Activated T-helper 17 cell treated with anti-CD3 and anti-CD28 coated beads, Interleukin-2, amount 50 U/mL, for 72 hours (primary cell): Measurements from ENCODE around the gene SNX13. TPM values are rescaled to one million over a fixed set of nuclear protein-coding genes. Genes with fewer than 3 reads are reported as not detected.

Experiments used
- ATAC-seq: fragments of 150-1000 bp; cut with Tn5 transposase; replicated peaks from 2 replicates; pipeline ENCODE4 v1.10.0; 2021; ENCODE audit warnings: mild to moderate bottlenecking, moderate library complexity
- H3K27ac Mint-ChIP-seq: one replicate; pipeline ENCODE4 v1.8.0; 2022; ENCODE audit warnings: mixed read lengths
- H3K27me3 Mint-ChIP-seq: one replicate; pipeline ENCODE4 v1.8.0; 2022; ENCODE audit warnings: mixed read lengths
- H3K36me3 Mint-ChIP-seq: one replicate; pipeline ENCODE4 v1.8.0; 2022; ENCODE audit warnings: low read depth, mild to moderate bottlenecking, mixed read lengths
- H3K4me1 Mint-ChIP-seq: one replicate; pipeline ENCODE4 v1.8.0; 2022; ENCODE audit warnings: mixed read lengths
- H3K4me3 Mint-ChIP-seq: one replicate; pipeline ENCODE4 v1.8.0; 2022; ENCODE audit warnings: mild to moderate bottlenecking, mixed read lengths
- H3K9me3 Mint-ChIP-seq: one replicate; pipeline ENCODE4 v1.8.0; 2022; ENCODE audit warnings: mixed read lengths
- total RNA-seq, 2 donors: library from RNA; stranded (reverse); gene quantifications; one replicate each; pipeline ENCODE4 v1.2.3, GENCODE V29; 2022

Gene SNX13
- total RNA-seq, 2 donors from 2014 or later: 20.6 to 23.5 TPM

GRCh38 chr7:17781491-17782215, 158.6 kb downstream of the SNX13 start:
- Mint-ChIP-seq H3K4me1 (no peaks in the 10 kb centered on the region), H3K27me3 (no peaks in the 10 kb centered on the region), H3K36me3 (no peaks in the 10 kb centered on the region), H3K27ac (no peak overlapping the region), H3K4me3 (no peak overlapping the region), H3K9me3 (no peaks in the 10 kb centered on the region)
- ATAC-seq: no peak

GRCh38 chr7:17779381-17779780, 160.9 kb downstream of the SNX13 start:
- no peak overlapping the region for H3K27ac Mint-ChIP-seq
- ATAC-seq: no peak
- H3K36me3 Mint-ChIP-seq: no peaks in the 10 kb centered on the region
- no peaks in the 10 kb centered on the region for H3K9me3 Mint-ChIP-seq
- no peaks in the 10 kb centered on the region for H3K27me3 Mint-ChIP-seq
- no peaks in the 10 kb centered on the region for H3K4me1 Mint-ChIP-seq
- no peak overlapping the region for H3K4me3 Mint-ChIP-seq

- ATAC-seq: no peak
- Mint-ChIP-seq H3K36me3 (no peaks in the 10 kb centered on the region), H3K27ac (no peak overlapping the region), H3K4me1 (no peaks in the 10 kb centered on the region), H3K27me3 (no peaks in the 10 kb centered on the region), H3K9me3 (no peaks in the 10 kb centered on the region), H3K4me3 (no peak overlapping the region)
Measured at GRCh38 chr7:17774716-17775288, 165.5 kb downstream of the SNX13 start.

GRCh38 chr7:17774248-17774647, 166.0 kb downstream of the SNX13 start:
- no peaks in the 10 kb centered on the region for H3K4me1 Mint-ChIP-seq
- ATAC-seq: no peak
- no peak overlapping the region for H3K27ac Mint-ChIP-seq
- no peaks in the 10 kb centered on the region for H3K9me3 Mint-ChIP-seq
- no peaks in the 10 kb centered on the region for H3K36me3 Mint-ChIP-seq
- no peak overlapping the region for H3K4me3 Mint-ChIP-seq
- no peaks in the 10 kb centered on the region for H3K27me3 Mint-ChIP-seq

GRCh38 chr7:17773289-17773626, 167.0 kb downstream of the SNX13 start:
- no peak overlapping the region for H3K4me3 Mint-ChIP-seq
- H3K4me1 Mint-ChIP-seq: no peaks in the 10 kb centered on the region
- H3K27ac Mint-ChIP-seq: no peak overlapping the region
- no peaks in the 10 kb centered on the region for H3K27me3 Mint-ChIP-seq
- peak; percentile 55 for ATAC-seq
- H3K36me3 Mint-ChIP-seq: no peaks in the 10 kb centered on the region
- H3K9me3 Mint-ChIP-seq: no peaks in the 10 kb centered on the region

GRCh38 chr7:17772581-17773288, 167.6 kb downstream of the SNX13 start:
- Mint-ChIP-seq H3K9me3 (no peaks in the 10 kb centered on the region), H3K27ac (no peak overlapping the region), H3K36me3 (no peaks in the 10 kb centered on the region), H3K27me3 (no peaks in the 10 kb centered on the region), H3K4me3 (no peak overlapping the region), H3K4me1 (no peaks in the 10 kb centered on the region)
- no peak for ATAC-seq

GRCh38 chr7:17771901-17772408, 168.3 kb downstream of the SNX13 start:
- Mint-ChIP-seq H3K4me1 (no peaks in the 10 kb centered on the region), H3K36me3 (no peaks in the 10 kb centered on the region), H3K4me3 (no peak overlapping the region), H3K9me3 (no peaks in the 10 kb centered on the region), H3K27ac (no peak overlapping the region), H3K27me3 (no peaks in the 10 kb centered on the region)
- no peak for ATAC-seq

GRCh38 chr7:17770710-17771375, 169.5 kb downstream of the SNX13 start:
- no peak overlapping the region for H3K27ac Mint-ChIP-seq
- H3K4me1 Mint-ChIP-seq: no peaks in the 10 kb centered on the region
- H3K9me3 Mint-ChIP-seq: no peaks in the 10 kb centered on the region
- no peaks in the 10 kb centered on the region for H3K36me3 Mint-ChIP-seq
- H3K4me3 Mint-ChIP-seq: no peak overlapping the region
- no peaks in the 10 kb centered on the region for H3K27me3 Mint-ChIP-seq
- no peak for ATAC-seq

GRCh38 chr7:17769918-17770317, 170.4 kb downstream of the SNX13 start:
- H3K4me1 Mint-ChIP-seq: no peaks in the 10 kb centered on the region
- H3K4me3 Mint-ChIP-seq: no peak overlapping the region
- no peaks in the 10 kb centered on the region for H3K36me3 Mint-ChIP-seq
- no peak overlapping the region for H3K27ac Mint-ChIP-seq
- H3K27me3 Mint-ChIP-seq: no peaks in the 10 kb centered on the region
- ATAC-seq: peak; percentile 61
- no peaks in the 10 kb centered on the region for H3K9me3 Mint-ChIP-seq

- H3K4me3 Mint-ChIP-seq: no peak overlapping the region
- no peaks in the 10 kb centered on the region for H3K27me3 Mint-ChIP-seq
- ATAC-seq: no peak
- no peak overlapping the region for H3K27ac Mint-ChIP-seq
- H3K36me3 Mint-ChIP-seq: no peaks in the 10 kb centered on the region
- H3K9me3 Mint-ChIP-seq: no peaks in the 10 kb centered on the region
- no peaks in the 10 kb centered on the region for H3K4me1 Mint-ChIP-seq
Measured at GRCh38 chr7:17758008-17758407, 182.3 kb downstream of the SNX13 start.

GRCh38 chr7:17746020-17746530, 194.2 kb downstream of the SNX13 start:
- no peak overlapping the region for H3K27ac Mint-ChIP-seq
- H3K36me3 Mint-ChIP-seq: no peaks in the 10 kb centered on the region
- H3K9me3 Mint-ChIP-seq: no peaks in the 10 kb centered on the region
- no peak for ATAC-seq
- no peaks in the 10 kb centered on the region for H3K27me3 Mint-ChIP-seq
- no peaks in the 10 kb centered on the region for H3K4me1 Mint-ChIP-seq
- H3K4me3 Mint-ChIP-seq: no peak overlapping the region

GRCh38 chr7:17745610-17746009, 194.7 kb downstream of the SNX13 start:
- ATAC-seq: no peak
- H3K27me3 Mint-ChIP-seq: no peaks in the 10 kb centered on the region
- H3K27ac Mint-ChIP-seq: no peak overlapping the region
- H3K36me3 Mint-ChIP-seq: no peaks in the 10 kb centered on the region
- no peaks in the 10 kb centered on the region for H3K9me3 Mint-ChIP-seq
- H3K4me3 Mint-ChIP-seq: no peak overlapping the region
- H3K4me1 Mint-ChIP-seq: no peaks in the 10 kb centered on the region

GRCh38 chr7:17743316-17743715, 197.0 kb downstream of the SNX13 start:
- Mint-ChIP-seq H3K4me1 (no peaks in the 10 kb centered on the region), H3K36me3 (no peaks in the 10 kb centered on the region), H3K4me3 (no peak overlapping the region), H3K27me3 (no peaks in the 10 kb centered on the region), H3K27ac (no peak overlapping the region), H3K9me3 (no peaks in the 10 kb centered on the region)
- ATAC-seq: no peak

- Mint-ChIP-seq H3K4me3 (no peak overlapping the region), H3K27ac (no peak overlapping the region)
Measured at GRCh38 chr7:17741426-17741825, 198.9 kb downstream of the SNX13 start.

More at GRCh38 chr7:17741426-17741825, 198.9 kb downstream of the SNX13 start:
- no peaks in the 10 kb centered on the region for H3K4me1 Mint-ChIP-seq
- ATAC-seq: no peak
- H3K9me3 Mint-ChIP-seq: no peaks in the 10 kb centered on the region
- no peaks in the 10 kb centered on the region for H3K36me3 Mint-ChIP-seq
- H3K27me3 Mint-ChIP-seq: no peaks in the 10 kb centered on the region
